Gastroesophageal sphincter (tissue), 4 donors: Measurements from ENCODE around the gene EXOSC9. TPM values are rescaled to one million over a fixed set of nuclear protein-coding genes. Genes with fewer than 3 reads are reported as not detected.
A peak's percentile ranks its signal among the peaks of the same experiment; 100 is the strongest.

Experiments used
- ATAC-seq: fragments of 150-250 bp; one replicate; pipeline ENCODE4 v1.9.1; 2016; ENCODE audit warnings: mild to moderate bottlenecking, moderate library complexity
- H3K27ac ChIP-seq, 4 donors: fragments of 200-600 bp; sonication (generic) in 3 of 4; 1 replicate in 3 of 4; 2 replicates in 1 of 4; pipeline ENCODE4 v1.5.1; 2016 to 2019
- H3K27me3 ChIP-seq: fragments of 200-600 bp; sonication (generic); one replicate; pipeline ENCODE4 v1.5.1; 2019
- H3K36me3 ChIP-seq, 2 donors: fragments of 200-600 bp; sonication (generic); one replicate each; pipeline ENCODE4 v1.5.1; 2019; ENCODE audit warnings: control low read depth in 1 of 2
- H3K4me1 ChIP-seq, 3 donors: fragments of 200-600 bp; sonication (generic); 1 replicate in 2 of 3; 2 replicates in 1 of 3; pipeline ENCODE4 v1.5.1; 2016 to 2019; ENCODE audit warnings: control low read depth in 2 of 3
- H3K4me3 ChIP-seq, 2 donors: fragments of 200-600 bp; sonication (generic); one replicate each; pipeline ENCODE4 v1.5.1; 2019; ENCODE audit warnings: mild to moderate bottlenecking in 1 of 2, moderate library complexity in 1 of 2
- H3K9me3 ChIP-seq, 3 donors: fragments of 200-600 bp; sonication (generic); one replicate each; pipeline ENCODE4 v1.5.1; 2017 to 2019; ENCODE audit warnings: control low read depth in 2 of 3
- EP300 ChIP-seq: sonication (generic); formaldehyde crosslinking; IDR thresholded peaks from one replicate; pipeline ENCODE4 v1.6.1; 2017; ENCODE audit warnings: antibody characterized with exemption, mild to moderate bottlenecking
- POLR2A ChIP-seq, 2 donors: fragments of 450-650 bp; IDR thresholded peaks; one replicate each; pipeline ENCODE4 v1.6.1; 2017; ENCODE audit warnings: antibody characterized with exemption in 2 of 2, mild to moderate bottlenecking in 2 of 2, moderate library complexity in 1 of 2
- POLR2AphosphoS5 ChIP-seq: sonication (generic); formaldehyde crosslinking; IDR thresholded peaks from one replicate; pipeline ENCODE4 v1.6.1; 2017; ENCODE audit warnings: antibody characterized with exemption
- WGBS, 2 donors: methylation state at CpG; one replicate each; pipeline ENCODE4 v1.1.5; 2018; ENCODE audit warnings: low coverage in 1 of 2; 5-methylcytosine and 5-hydroxymethylcytosine counted together
- total RNA-seq, 4 donors: library from RNA; depleted of rRNA; stranded (reverse); fragments of >200 nt; gene quantifications; one replicate each; pipeline ENCODE4 v1.1.0, GENCODE V29; 2016
- TF ChIP-seq, protein P1 (sequence below), 4 experiments: fragments of 200-600 bp in 2 of 4; fragments of 450-650 bp in 2 of 4; sonication (generic) in 1 of 4; IDR thresholded peaks; one replicate each; pipeline ENCODE4 v1.5.1; 2017 to 2019; ENCODE audit warnings: antibody characterized with exemption in 4 of 4, mild to moderate bottlenecking in 2 of 4, moderate library complexity in 2 of 4

The EXOSC9 gene
- total RNA-seq, 4 donors from 2014 or later: 12.2 to 29.7 (median 23.1) TPM

DNA sequence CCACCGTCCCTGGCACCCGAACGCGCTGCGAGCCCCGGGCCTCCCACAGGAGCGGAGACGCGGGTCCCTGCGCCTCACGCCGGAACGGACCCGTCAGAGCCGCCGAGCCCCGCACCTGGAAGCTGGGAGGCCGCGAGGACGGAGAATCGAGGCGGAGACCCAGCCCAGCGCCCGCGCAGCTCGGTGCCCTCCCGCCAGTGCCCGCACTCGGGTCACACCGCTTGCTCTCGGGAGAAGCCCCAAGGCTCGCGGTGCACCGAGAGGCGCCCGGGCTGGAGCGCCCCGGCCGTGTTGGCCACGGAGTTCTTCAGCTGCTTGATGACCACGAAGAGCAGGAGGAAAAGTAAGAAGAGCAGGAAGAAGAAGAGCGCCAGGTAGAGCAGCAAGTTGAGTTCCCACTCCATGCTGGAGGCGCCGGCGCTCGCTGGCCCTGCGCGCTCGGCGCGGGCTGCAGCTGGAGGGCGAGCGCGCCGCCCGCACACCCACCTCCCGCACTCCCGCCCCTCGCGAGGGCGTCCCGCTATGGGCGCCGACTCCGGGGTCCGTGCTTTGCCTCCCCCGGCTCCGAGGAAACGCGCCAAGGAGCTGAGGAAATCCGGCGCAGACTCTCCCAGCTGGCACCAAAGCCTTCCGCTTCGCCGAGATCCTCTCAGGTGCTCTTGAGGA, 36.3 kb upstream of the EXOSC9 start, which contains the start of gene SMIM43:
SMIM43 (minus strand) TSS at position 463 of the 666 bp plus-strand sequence; CDS start at position 404, 59 bp downstream.
- no peaks in the 10 kb centered on the region for H3K36me3 ChIP-seq
- peaks cover 0 to 11% (median 5%) of the 10 kb centered on the region in 3 donors for H3K4me1 ChIP-seq
- no peak within 1 kb of the TSS for H3K27ac ChIP-seq
- H3K4me3 ChIP-seq: peak within 1 kb of the TSS; percentile 6 to 47
- no peak for ATAC-seq
- H3K27me3 ChIP-seq: peaks cover 48% of the 10 kb centered on the region
- no peaks in the 10 kb centered on the region for H3K9me3 ChIP-seq
- TF ChIP-seq POLR2AphosphoS5 (no peak), EP300 (no peak), POLR2A (IDR thresholded peaks at IDR 0.05) (no peak)
- TF ChIP-seq, protein P1, sequence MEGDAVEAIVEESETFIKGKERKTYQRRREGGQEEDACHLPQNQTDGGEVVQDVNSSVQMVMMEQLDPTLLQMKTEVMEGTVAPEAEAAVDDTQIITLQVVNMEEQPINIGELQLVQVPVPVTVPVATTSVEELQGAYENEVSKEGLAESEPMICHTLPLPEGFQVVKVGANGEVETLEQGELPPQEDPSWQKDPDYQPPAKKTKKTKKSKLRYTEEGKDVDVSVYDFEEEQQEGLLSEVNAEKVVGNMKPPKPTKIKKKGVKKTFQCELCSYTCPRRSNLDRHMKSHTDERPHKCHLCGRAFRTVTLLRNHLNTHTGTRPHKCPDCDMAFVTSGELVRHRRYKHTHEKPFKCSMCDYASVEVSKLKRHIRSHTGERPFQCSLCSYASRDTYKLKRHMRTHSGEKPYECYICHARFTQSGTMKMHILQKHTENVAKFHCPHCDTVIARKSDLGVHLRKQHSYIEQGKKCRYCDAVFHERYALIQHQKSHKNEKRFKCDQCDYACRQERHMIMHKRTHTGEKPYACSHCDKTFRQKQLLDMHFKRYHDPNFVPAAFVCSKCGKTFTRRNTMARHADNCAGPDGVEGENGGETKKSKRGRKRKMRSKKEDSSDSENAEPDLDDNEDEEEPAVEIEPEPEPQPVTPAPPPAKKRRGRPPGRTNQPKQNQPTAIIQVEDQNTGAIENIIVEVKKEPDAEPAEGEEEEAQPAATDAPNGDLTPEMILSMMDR (IDR thresholded peaks at IDR 0.05): no peak
- no CpG with 5 or more reads among the region's 75 CpGs for WGBS, 2 donors

DNA sequence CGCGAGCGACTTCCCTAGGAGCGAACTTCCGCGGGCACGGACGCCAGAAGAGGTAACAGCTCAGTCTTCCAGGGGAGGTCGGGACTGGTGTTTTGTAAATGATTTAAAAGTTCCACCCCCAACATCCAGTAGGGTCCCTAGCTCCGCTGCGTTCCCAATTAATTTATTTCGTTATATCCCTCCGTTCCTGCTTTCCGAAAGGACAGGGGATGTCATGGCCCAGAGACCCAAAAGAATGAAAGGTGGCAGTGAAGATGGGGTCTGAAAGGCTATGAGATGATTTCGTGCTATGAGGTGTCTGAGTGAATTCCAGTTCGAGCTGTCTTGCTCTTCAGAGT, 35.8 kb upstream of the EXOSC9 start:
- H3K4me3 ChIP-seq: peak overlapping the region; percentile 6 to 47
- H3K9me3 ChIP-seq: no peaks in the 10 kb centered on the region
- TF ChIP-seq EP300 (no peak), POLR2AphosphoS5 (no peak), POLR2A (IDR thresholded peaks at IDR 0.05) (no peak)
- TF ChIP-seq, protein P1 (IDR thresholded peaks at IDR 0.05): no peak
- peaks cover 47% of the 10 kb centered on the region for H3K27me3 ChIP-seq
- peaks cover 0 to 11% (median 5%) of the 10 kb centered on the region in 3 donors for H3K4me1 ChIP-seq
- ATAC-seq: no peak
- no peak overlapping the region for H3K27ac ChIP-seq
- WGBS, 2 donors: 32 to 33% methylated on average over 8 to 10 of the region's 16 CpGs
- H3K36me3 ChIP-seq: no peaks in the 10 kb centered on the region

DNA sequence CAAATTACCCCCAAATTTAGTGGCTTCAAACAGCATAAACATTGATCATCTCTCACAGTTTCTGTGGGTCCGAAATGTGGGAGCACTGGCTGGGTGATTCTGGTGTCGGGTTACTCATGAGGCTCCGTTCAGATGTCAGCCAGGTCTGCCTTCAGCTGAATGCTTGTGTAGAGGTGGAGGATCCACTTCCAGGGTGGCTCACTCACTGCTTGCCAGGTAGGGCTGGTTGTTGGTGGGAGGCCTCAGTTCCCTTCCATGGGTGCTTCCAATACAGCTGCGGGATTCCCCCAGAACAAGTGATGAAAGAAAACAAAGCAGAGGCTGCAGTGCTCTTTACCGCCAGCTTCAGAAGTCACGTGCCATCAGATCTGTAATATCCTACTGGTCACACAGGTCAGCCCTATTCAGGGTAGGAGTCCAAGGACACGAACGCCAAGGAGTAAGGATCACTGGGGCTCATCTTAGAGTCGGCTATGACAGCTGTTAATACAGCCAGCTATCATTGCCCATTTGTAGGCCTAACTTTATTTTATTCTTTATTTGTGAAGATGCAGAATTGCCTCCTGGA, 35.1 kb upstream of the EXOSC9 start:
- 96 to 100% methylated on average over 1 to 7 of the region's 9 CpGs for whole genome bisulfite sequencing, 2 donors
- peaks cover 0 to 11% (median 5%) of the 10 kb centered on the region in 3 donors for H3K4me1 ChIP-seq
- TF ChIP-seq, protein P1 (IDR thresholded peaks at IDR 0.05): no peak
- TF ChIP-seq POLR2AphosphoS5 (no peak), EP300 (no peak), POLR2A (IDR thresholded peaks at IDR 0.05) (no peak)
- no peaks in the 10 kb centered on the region for H3K9me3 ChIP-seq
- ATAC-seq: no peak
- H3K36me3 ChIP-seq: no peaks in the 10 kb centered on the region
- H3K27me3 ChIP-seq: peaks cover 47% of the 10 kb centered on the region
- no peak overlapping the region for H3K27ac ChIP-seq
- no peak overlapping the region for H3K4me3 ChIP-seq

DNA sequence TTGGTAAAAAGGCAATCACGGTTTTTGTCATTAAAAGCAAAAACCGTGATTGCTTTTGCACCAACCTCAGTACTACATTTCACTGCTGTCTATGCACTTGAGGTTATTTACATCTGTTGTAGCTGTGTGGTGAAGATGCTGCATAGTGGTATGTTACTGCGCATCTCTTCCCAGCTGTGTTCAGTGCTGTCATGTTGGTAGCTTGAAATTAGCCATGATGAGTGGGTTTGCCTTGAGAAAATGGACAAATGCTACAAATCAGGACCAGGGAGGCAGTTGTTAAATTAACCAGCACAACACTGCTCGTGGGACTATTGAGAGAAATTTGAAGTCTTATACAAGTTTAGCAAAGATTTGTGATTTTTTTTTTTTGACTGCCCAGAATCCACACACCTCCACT, 34.0 kb upstream of the EXOSC9 start:
- Histone ChIP-seq H3K9me3 (no peaks in the 10 kb centered on the region), H3K36me3 (no peaks in the 10 kb centered on the region), H3K27ac (no peak overlapping the region), H3K4me3 (no peak overlapping the region), H3K4me1 (peaks cover 0 to 11% (median 5%) of the 10 kb centered on the region in 3 donors), H3K27me3 (peaks cover 52% of the 10 kb centered on the region)
- no peak for TF ChIP-seq POLR2AphosphoS5
- TF ChIP-seq, protein P1 (IDR thresholded peaks at IDR 0.05): no peak
- no peak for TF ChIP-seq EP300
- no peak for TF ChIP-seq POLR2A (IDR thresholded peaks at IDR 0.05)
- WGBS, 2 donors: 86 to 96% methylated on average over 3 to 4 of the region's 4 CpGs
- no peak for ATAC-seq

DNA sequence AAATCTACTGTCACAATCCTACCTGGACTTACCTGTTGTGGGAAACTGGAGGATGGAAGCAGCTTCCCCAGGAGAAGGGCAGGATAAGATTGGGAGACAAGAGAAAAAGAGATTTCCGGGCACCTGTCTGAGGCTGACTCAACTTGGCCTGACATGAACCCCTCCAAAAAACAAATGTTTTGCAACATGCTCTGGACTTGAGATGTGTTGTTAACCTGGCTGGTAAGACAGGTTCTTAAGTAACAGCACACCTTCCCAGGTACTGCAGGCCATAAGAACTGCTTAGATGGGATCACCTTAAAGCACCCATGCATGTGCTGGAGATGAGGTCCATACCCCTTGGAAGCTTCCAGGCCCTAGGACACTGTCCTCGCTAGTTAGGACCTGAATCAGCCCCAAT, 31.8 kb upstream of the EXOSC9 start:
- TF ChIP-seq EP300 (no peak), POLR2AphosphoS5 (no peak), POLR2A (IDR thresholded peaks at IDR 0.05) (no peak)
- TF ChIP-seq, protein P1 (IDR thresholded peaks at IDR 0.05): no peak
- ATAC-seq: no peak
- Histone ChIP-seq H3K4me1 (peaks cover 0 to 11% (median 5%) of the 10 kb centered on the region in 3 donors), H3K27ac (no peak overlapping the region), H3K9me3 (no peaks in the 10 kb centered on the region), H3K4me3 (no peak overlapping the region), H3K36me3 (no peaks in the 10 kb centered on the region), H3K27me3 (peaks cover 37% of the 10 kb centered on the region)
- WGBS, 2 donors: 83 to 100% methylated on average over 1 to 2 of the region's 2 CpGs
